ENCODE results near the gene PLXNA1. TPM values are rescaled to one million over a fixed set of nuclear protein-coding genes. Genes with fewer than 3 reads are reported as not detected.

Gene PLXNA1
- total and polyA plus RNA-seq, 9 of the 15 experiments (the other 6 are each of a cell fraction or from before 2014, with no cell fraction given), result 0.23 to 59.9 (median 16.8) TPM

- Histone ChIP-seq H4K20me1 (replicated peaks; ENCODE audit: control insufficient read depth, insufficient read depth, low read length) (no peaks in the 10 kb centered on the region), H3K27me3 (ENCODE audit: control insufficient read depth in 2 of 2, insufficient read depth in 2 of 2, low read length in 2 of 2) (no peaks in the 10 kb centered on the region), H3K9me1 (ENCODE audit: control insufficient read depth, insufficient read depth, low read length) (no peaks in the 10 kb centered on the region), H2AFZ (ENCODE audit: low read depth, low read length) (no peak overlapping the region), H3K79me2 (ENCODE audit: control insufficient read depth, insufficient read depth, low read length) (no peaks in the 10 kb centered on the region), H3K9ac (ENCODE audit: insufficient read depth in 1 of 2, low read depth in 2 of 2, low read length in 2 of 2) (no peak overlapping the region), H3K27ac (ENCODE audit: extremely low read depth, low read depth, low read length) (no peak overlapping the region), H3K4me1 (replicated peaks in 1 of 2; ENCODE audit: control insufficient read depth in 2 of 2, insufficient read depth in 2 of 2, low read length in 2 of 2) (peaks cover 0 to 4% of the 10 kb centered on the region in 2 experiments; a peak in 3 of 5 replicates), H3K36me3 (ENCODE audit: control insufficient read depth, insufficient read depth, low read length) (no peaks in the 10 kb centered on the region), H3K4me2 (ENCODE audit: insufficient read depth, low read length) (no peak overlapping the region), H3K9me3 (replicated peaks; ENCODE audit: control insufficient read depth, insufficient read depth, low read depth, low read length) (peaks cover 5% of the 10 kb centered on the region; the same call in 1 of the 2 replicates), H3K4me3 (no peak overlapping the region)
- WGBS (ENCODE audit: insufficient coverage, low coverage, missing lambda C conversion rate), result 59% methylated on average over 4 of the region's 5 CpGs
- no peak for TF ChIP-seq TGIF2 (CRISPR knock-in tag; IDR thresholded peaks at IDR 0.05)
- no peak for TF ChIP-seq CEBPZ (IDR thresholded peaks at IDR 0.05; ENCODE audit: borderline replicate concordance, low read depth, low read length)
- TF ChIP-seq ZNF76 (CRISPR knock-in tag; IDR thresholded peaks at IDR 0.05; ENCODE audit: borderline replicate concordance), result no peak
- TF ChIP-seq AFF4 (CRISPR knock-in tag; IDR thresholded peaks at IDR 0.05), result no peak
- TF ChIP-seq CBFA2T3 (IDR thresholded peaks at IDR 0.05), result no peak
- TF ChIP-seq RNF2 (IDR thresholded peaks at IDR 0.05), result no peak
- no peak for TF ChIP-seq TEAD4 (IDR thresholded peaks at IDR 0.05; ENCODE audit: low read length)
- no peak for TF ChIP-seq TEAD4 (CRISPR knock-in tag; IDR thresholded peaks at IDR 0.05; ENCODE audit: borderline replicate concordance)
- TF ChIP-seq FOS (IDR thresholded peaks at IDR 0.05; ENCODE audit: extremely low read depth, insufficient read length), result no peak
- no peak for TF ChIP-seq ZNF717 (CRISPR knock-in tag; IDR thresholded peaks at IDR 0.05)
- no peak for TF ChIP-seq MYBL2 (IDR thresholded peaks at IDR 0.05; ENCODE audit: low read depth)
- no peak for TF ChIP-seq MYBL2 (CRISPR knock-in tag; IDR thresholded peaks at IDR 0.05; ENCODE audit: borderline replicate concordance)
- TF ChIP-seq FOXP1 (CRISPR knock-in tag; IDR thresholded peaks at IDR 0.05), result no peak
- TF ChIP-seq POLR2G (IDR thresholded peaks at IDR 0.05; ENCODE audit: low read depth, low read length), result no peak
- FAIRE-seq (no peak), DNase-seq (ENCODE audit: extremely low read depth in 1 of 4, low spot score in 3 of 4) (no peak), ATAC-seq (no peak)
- POLR2A ChIA-PET, result interaction anchor here (0.8 to 1.6 kb wide), 2 partner anchors 10 to 13 kb away, joined by 4 to 6 read pairs; no protein-coding TSS in a partner anchor
- BruUV-seq (replicated peaks), result no TSS peak
- CTCF ChIA-PET (ENCODE audit: low intra/inter-chr PET ratio), result no interaction called here
- intact Hi-C loops (cut with micrococcal nuclease), result no loop called here
- in situ Hi-C loops (cut with MboI), result no loop called here
These were observed 12.0 kb upstream of the PLXNA1 start for GRCh38 chr3:126970921-126971320.

All from K562 (cell line).